ENCODE data around the gene LRRC42. TPM values are rescaled to one million over a fixed set of nuclear protein-coding genes. Genes with fewer than 3 reads are reported as not detected.

The LRRC42 gene
- 45.7 TPM for polyA plus RNA-seq (2013, experiment 1 of 2; ENCODE audit: insufficient read length)
- polyA plus RNA-seq (2013, experiment 2 of 2; ENCODE audit: insufficient read length): 34.3 TPM

- DNase-seq: no peak
Observed at GRCh38 chr1:53946252-53947171, at the start of gene LRRC42. Gene LRRC42 (plus strand): TSS chr1:53946350. CDS start chr1:53952000, 5,650 bp downstream.

GRCh38 chr1:53896635-53897229, 49.4 kb upstream of the LRRC42 start:
- peak; percentile 73 for DNase-seq

GRCh38 chr1:53899206-53899628, 46.9 kb upstream of the LRRC42 start:
- no peak for DNase-seq

GRCh38 chr1:53899708-53900107, 46.4 kb upstream of the LRRC42 start:
- DNase-seq: no peak

- no peak for DNase-seq
Observed at GRCh38 chr1:53902235-53903138, 43.7 kb upstream of the LRRC42 start.

- DNase-seq: no peak
Observed at GRCh38 chr1:53905509-53905908, 40.6 kb upstream of the LRRC42 start.

- no peak for DNase-seq
Observed at GRCh38 chr1:53906121-53906520, 40.0 kb upstream of the LRRC42 start.

- no peak for DNase-seq
Observed at GRCh38 chr1:53909946-53910345, 36.2 kb upstream of the LRRC42 start.

GRCh38 chr1:53911442-53911841, 34.7 kb upstream of the LRRC42 start:
- DNase-seq: no peak

GRCh38 chr1:53913352-53914033, 32.7 kb upstream of the LRRC42 start:
- DNase-seq: no peak

- DNase-seq: no peak
Observed at GRCh38 chr1:53918343-53918742, 27.8 kb upstream of the LRRC42 start.

GRCh38 chr1:53919675-53920066, 26.5 kb upstream of the LRRC42 start:
- peak; percentile 49 for DNase-seq

GRCh38 chr1:53927376-53927881, 18.7 kb upstream of the LRRC42 start:
- no peak for DNase-seq

GRCh38 chr1:53929246-53929960, 16.7 kb upstream of the LRRC42 start:
- DNase-seq: peak; percentile 55

GRCh38 chr1:53930932-53931331, 15.2 kb upstream of the LRRC42 start:
- no peak for DNase-seq

- DNase-seq: no peak
Observed at GRCh38 chr1:53931523-53931922, 14.6 kb upstream of the LRRC42 start.

GRCh38 chr1:53934170-53934765, 11.9 kb upstream of the LRRC42 start:
- no peak for DNase-seq

- no peak for DNase-seq
Observed at GRCh38 chr1:53936430-53936829, 9.7 kb upstream of the LRRC42 start.

- DNase-seq: no peak
Observed at GRCh38 chr1:53938136-53938830, 7.9 kb upstream of the LRRC42 start.

All from fibroblast of skin of back (primary cell).